Mesangial cell (primary cell): Measurements from ENCODE around the gene PRKAG2. TPM values are rescaled to one million over a fixed set of nuclear protein-coding genes. Genes with fewer than 3 reads are reported as not detected.

ENCODE experiments used
- total RNA-seq: library from RNA; depleted of rRNA; stranded (reverse); fragments of >200 nt; gene quantifications from 2 replicates; pipeline ENCODE4 v1.2.3, GENCODE V29; 2015

Gene PRKAG2
- total RNA-seq = 23.8 and 26.6 TPM in 2 replicates

GRCh38 chr7:151876899-151877777 is at the start of gene PRKAG2:
Gene PRKAG2, minus strand, starts transcription at chr7:151877115. Its CDS starts 495 bp downstream, at chr7:151876620.

GRCh38 chr7:151519765-151520418 is 357.0 kb downstream of the PRKAG2 start, which contains the start of gene RHEB:
Gene RHEB, minus strand, starts transcription at chr7:151519895. Its CDS starts 384 bp downstream, at chr7:151519511.

Other genes with a start within 250 kb of the PRKAG2 start
- not detected in 2 replicates for gene GALNTL5, start 79.3 kb upstream of the PRKAG2 start, total RNA-seq
- gene GALNT11, start 148.6 kb upstream of the PRKAG2 start, total RNA-seq = 24.0 and 39.2 TPM in 2 replicates